Adrenal gland (tissue), 12 donors: ENCODE results near the gene NCKAP5. TPM values are rescaled to one million over a fixed set of nuclear protein-coding genes. Genes with fewer than 3 reads are reported as not detected.

ENCODE experiments used
- DNase-seq, 7 donors: peaks; one replicate each; pipeline ENCODE4 v3.0.0-alpha.2; 2019 to 2020
- H3K27ac ChIP-seq, 5 donors: fragments of 200-600 bp; sonication (generic) in 4 of 5; 1 replicate in 3 of 5; 2 replicates in 2 of 5; pipeline versions ENCODE4 v1.5.1 to v1.8.0; 2016 to 2020; ENCODE audit warnings: mild to moderate bottlenecking in 1 of 5
- H3K27me3 ChIP-seq: fragments of 200-600 bp; 2 replicates; pipeline ENCODE4 v1.8.0; 2021
- H3K36me3 ChIP-seq, 2 donors: fragments of 200-600 bp; replicated peaks in 1 of 2; 1 replicate in 1 of 2; 2 replicates in 1 of 2; pipeline versions ENCODE4 v1.5.1 to v1.8.0; 2018 to 2022
- H3K4me1 ChIP-seq, 2 donors: fragments of 200-600 bp; replicated peaks in 1 of 2; 1 replicate in 1 of 2; 2 replicates in 1 of 2; pipeline versions ENCODE4 v1.5.1 to v1.8.0; 2018 to 2021
- H3K4me3 ChIP-seq, 4 donors: fragments of 200-600 bp; sonication (generic) in 3 of 4; one replicate each; pipeline ENCODE4 v1.5.1; 2016 to 2018
- H3K9me3 ChIP-seq, 3 donors: fragments of 200-600 bp; sonication (generic) in 1 of 3; replicated peaks in 1 of 3; 1 replicate in 2 of 3; 2 replicates in 1 of 3; pipeline versions ENCODE4 v1.5.1 to v1.8.0; 2016 to 2021
- CTCF ChIP-seq, 6 experiments: fragments of 450-650 bp in 4 of 6; fragments of 200-600 bp in 2 of 6; sonication (generic) in 1 of 6; IDR thresholded peaks; 1 replicate in 5 of 6; 2 replicates in 1 of 6; pipeline versions ENCODE4 v1.5.1 to v1.8.0; 2016 to 2021; ENCODE audit warnings: antibody characterized with exemption in 6 of 6, mild to moderate bottlenecking in 2 of 6, moderate library complexity in 1 of 6
- POLR2A ChIP-seq, 2 donors: fragments of 450-650 bp; IDR thresholded peaks; one replicate each; pipeline ENCODE4 v1.6.1; 2017; ENCODE audit warnings: antibody characterized with exemption in 2 of 2, mild to moderate bottlenecking in 2 of 2, moderate library complexity in 1 of 2
- WGBS, 4 donors: extraction: QIAGEN DNeasy Blood & Tissue Kit in 2 of 4; methylation state at CpG; one replicate each; pipeline versions ENCODE4 v1.1.5 to v1.1.7; 2013 to 2017; 5-methylcytosine and 5-hydroxymethylcytosine counted together
- intact Hi-C, 2 donors: fragments of 100-400 bp; cut with DNase I; formaldehyde crosslinking; loops; one replicate each; pipeline versions ENCODE4 v1.14.1 to v1.15.0; 2022 to 2023
- polyA plus RNA-seq, 3 donors: library from polyadenylated mRNA; stranded (reverse); fragments of 200-250 nt in 2 of 3; fragments of 350-450 nt in 1 of 3; fragmentation: Illumina TruSeq in 1 of 3; extraction: RNeasy Lipid Tissue Mini Kit (QIAGEN cat#74804) in 1 of 3; gene quantifications; one replicate each; pipeline ENCODE4 v1.2.3, GENCODE V29; 2013 to 2014
- total RNA-seq, 9 donors: library from RNA; depleted of rRNA in 4 of 9; stranded (reverse); fragments of >200 nt in 4 of 9; fragments of 120-200 nt in 1 of 9; fragmentation: NEBNext Ultra II Directional in 1 of 9; extraction: Animal tissue kit (Norgen Biotek cat#: 25700) in 1 of 9; gene quantifications; one replicate each; pipeline versions ENCODE4 v1.1.0 to v1.2.4, GENCODE V29; 2013 to 2023
- donor health status: healthy with polysubstance abuse.
- donor health status: Bipolar disorder and iron deficiency.
- donor health status: DM: yes; HTN: yes; CAD: no.
- donor health status: DM: no; HTN: no; CAD: no.
- donor health status: DM: no; HTN: no; CAD: no.
- donor health status: DM: yes; HTN: yes; CAD: no.

NCKAP5 gene
- total and polyA plus RNA-seq, 12 donors: 0.06 to 3.1 (median 1.1) TPM

DNA sequence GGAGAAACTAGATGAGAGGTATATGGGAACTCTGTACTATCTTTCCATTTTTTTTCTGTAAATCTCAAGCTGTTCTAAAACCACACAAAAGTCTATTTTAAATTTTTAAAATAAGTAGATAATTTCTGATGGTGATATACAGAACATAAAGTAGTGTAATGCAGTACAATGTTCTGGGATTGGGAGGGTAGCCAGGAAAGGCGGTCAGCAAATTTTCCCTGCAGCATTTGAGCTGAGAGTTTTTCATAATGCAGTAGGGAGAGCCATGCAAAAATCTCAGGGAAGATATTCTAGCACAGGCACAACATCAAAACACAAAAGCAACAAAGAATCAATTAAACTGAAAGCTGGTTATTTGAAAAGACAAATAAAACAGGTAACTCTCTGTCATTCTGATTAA lies 141.5 kb downstream of the NCKAP5 start:
- H3K27me3 ChIP-seq: no peaks in the 10 kb centered on the region
- no peaks in the 10 kb centered on the region for H3K4me1 ChIP-seq
- TF ChIP-seq CTCF (IDR thresholded peaks at IDR 0.05) (no peak), POLR2A (IDR thresholded peaks at IDR 0.05) (no peak)
- 84 to 90% (median 87%) methylated on average over 1 of the region's 1 CpG for WGBS, 4 donors
- no peaks in the 10 kb centered on the region for H3K9me3 ChIP-seq
- no peaks in the 10 kb centered on the region for H3K36me3 ChIP-seq
- no peak overlapping the region for H3K4me3 ChIP-seq
- no peak overlapping the region for H3K27ac ChIP-seq
- no peak for DNase-seq
- intact Hi-C loops: no loop called here

DNA sequence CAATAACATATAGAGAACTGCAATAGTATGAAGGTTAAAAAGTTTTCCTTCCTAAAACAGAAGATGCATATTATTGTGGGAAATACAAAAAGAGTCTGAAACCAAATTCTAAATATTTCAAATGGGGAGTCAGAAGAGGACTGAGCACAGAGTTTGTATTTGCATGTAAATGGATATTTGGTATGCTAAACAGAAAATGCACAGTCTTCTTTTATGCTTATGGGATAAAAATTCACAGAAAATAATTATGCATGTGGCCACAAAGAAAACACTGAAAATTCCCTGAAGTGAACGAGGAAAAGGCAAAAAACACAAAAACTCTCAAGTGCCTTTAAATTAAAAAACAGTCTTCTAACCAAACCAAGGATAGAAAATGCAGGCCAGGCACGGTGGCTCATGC lies 142.7 kb downstream of the NCKAP5 start:
- intact Hi-C loops: no loop called here
- 80 to 97% (median 85%) methylated on average over 2 of the region's 2 CpGs for WGBS, 4 donors
- no peaks in the 10 kb centered on the region for H3K36me3 ChIP-seq
- no peaks in the 10 kb centered on the region for H3K9me3 ChIP-seq
- H3K4me3 ChIP-seq: no peak overlapping the region
- DNase-seq: no peak
- no peaks in the 10 kb centered on the region for H3K4me1 ChIP-seq
- no peak overlapping the region for H3K27ac ChIP-seq
- TF ChIP-seq POLR2A (IDR thresholded peaks at IDR 0.05) (no peak), CTCF (IDR thresholded peaks at IDR 0.05) (no peak)
- H3K27me3 ChIP-seq: no peaks in the 10 kb centered on the region

DNA sequence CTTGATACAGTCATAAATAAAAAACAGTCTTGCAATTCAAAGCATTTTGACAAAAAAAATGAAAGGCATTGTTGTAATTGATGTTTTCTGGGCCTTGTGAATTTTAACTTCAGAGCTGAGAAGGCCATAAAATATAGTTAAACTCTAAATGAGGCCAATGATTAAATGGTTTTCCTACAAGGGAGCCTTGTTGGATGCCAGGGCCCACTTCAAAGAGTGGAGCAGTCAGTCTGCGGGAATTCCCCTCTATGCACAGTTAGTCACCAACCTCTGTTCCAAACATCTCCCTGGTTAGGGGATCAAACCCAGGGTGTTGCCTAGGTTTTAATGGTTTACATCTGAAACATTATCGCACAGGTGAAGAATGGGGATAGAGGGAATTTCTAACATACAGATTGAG lies 143.4 kb downstream of the NCKAP5 start:
- Histone ChIP-seq H3K27me3 (no peaks in the 10 kb centered on the region), H3K9me3 (no peaks in the 10 kb centered on the region), H3K4me3 (no peak overlapping the region), H3K4me1 (no peaks in the 10 kb centered on the region), H3K36me3 (no peaks in the 10 kb centered on the region), H3K27ac (no peak overlapping the region)
- no peak for DNase-seq
- 72 to 85% (median 77%) methylated on average over 2 of the region's 2 CpGs for WGBS, 4 donors
- TF ChIP-seq CTCF (IDR thresholded peaks at IDR 0.05): no peak
- no peak for TF ChIP-seq POLR2A (IDR thresholded peaks at IDR 0.05)
- intact Hi-C loops: no loop called here

- DNase-seq: no peak
- Histone ChIP-seq H3K4me3 (no peak overlapping the region), H3K27ac (no peak overlapping the region), H3K9me3 (no peaks in the 10 kb centered on the region), H3K4me1 (no peaks in the 10 kb centered on the region), H3K27me3 (no peaks in the 10 kb centered on the region), H3K36me3 (no peaks in the 10 kb centered on the region)
- TF ChIP-seq CTCF (IDR thresholded peaks at IDR 0.05) (no peak), POLR2A (IDR thresholded peaks at IDR 0.05) (no peak)
- intact Hi-C loops: no loop called here
- WGBS, 4 donors: 43 to 63% (median 54%) methylated on average over 5 of the region's 5 CpGs
Measured at GRCh38 chr2:133422931-133423351, 145.3 kb downstream of the NCKAP5 start.
